ENCODE results near the gene SNX3. TPM values are rescaled to one million over a fixed set of nuclear protein-coding genes. Genes with fewer than 3 reads are reported as not detected.

SNX3 gene
- total and polyA plus RNA-seq, 12 donors, result 115 to 491 (median 230) TPM

DNA sequence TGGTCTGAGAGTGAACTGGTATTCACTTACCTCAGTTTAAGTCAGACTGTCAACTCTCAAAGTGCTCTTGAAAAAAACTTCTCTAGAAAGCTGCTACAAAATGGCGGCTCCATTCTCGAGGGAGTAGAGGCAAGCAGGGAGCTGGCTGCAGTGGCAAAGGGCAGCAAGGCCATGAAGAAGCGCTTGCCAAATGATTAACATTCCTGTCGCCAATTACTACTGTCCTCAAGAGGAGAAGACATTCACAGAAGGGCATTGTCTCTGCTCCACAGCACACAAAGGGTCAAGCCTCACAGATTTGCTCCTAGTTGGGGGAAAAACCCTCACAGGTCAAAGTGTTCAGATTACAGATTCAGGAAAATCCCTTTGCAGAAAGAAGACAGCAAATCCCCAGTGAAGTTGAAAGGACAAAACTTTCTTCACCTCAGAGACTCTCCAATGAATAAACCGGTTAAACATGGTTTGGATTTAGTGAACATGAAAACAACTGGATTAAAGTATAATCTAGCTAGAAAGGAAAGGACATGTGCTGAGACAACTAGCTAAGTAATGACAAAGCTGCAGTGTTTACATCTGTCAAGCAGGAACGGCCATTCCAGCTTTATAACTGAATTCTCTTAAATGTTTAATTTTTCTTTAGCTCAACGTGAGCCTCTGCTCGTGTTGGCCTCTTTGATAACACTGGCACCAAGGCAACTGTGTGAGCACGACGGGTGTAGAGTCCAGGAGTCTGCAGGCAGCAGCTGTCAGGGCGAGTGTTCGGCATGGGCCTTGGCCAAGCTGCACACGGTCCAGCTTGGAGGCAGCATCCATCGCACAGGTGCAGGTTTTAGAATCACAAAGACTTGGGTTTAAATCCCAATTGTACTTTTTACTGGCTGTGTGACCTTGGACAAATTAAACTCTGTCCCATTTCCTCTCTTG is 57.4 kb downstream of the SNX3 start:
- no peaks in the 10 kb centered on the region for H3K27me3 ChIP-seq
- no peaks in the 10 kb centered on the region for H3K9me3 ChIP-seq (replicated peaks in 1 of 3)
- H3K36me3 ChIP-seq (replicated peaks in 1 of 2), result no peaks in the 10 kb centered on the region
- TF ChIP-seq, protein P1, sequence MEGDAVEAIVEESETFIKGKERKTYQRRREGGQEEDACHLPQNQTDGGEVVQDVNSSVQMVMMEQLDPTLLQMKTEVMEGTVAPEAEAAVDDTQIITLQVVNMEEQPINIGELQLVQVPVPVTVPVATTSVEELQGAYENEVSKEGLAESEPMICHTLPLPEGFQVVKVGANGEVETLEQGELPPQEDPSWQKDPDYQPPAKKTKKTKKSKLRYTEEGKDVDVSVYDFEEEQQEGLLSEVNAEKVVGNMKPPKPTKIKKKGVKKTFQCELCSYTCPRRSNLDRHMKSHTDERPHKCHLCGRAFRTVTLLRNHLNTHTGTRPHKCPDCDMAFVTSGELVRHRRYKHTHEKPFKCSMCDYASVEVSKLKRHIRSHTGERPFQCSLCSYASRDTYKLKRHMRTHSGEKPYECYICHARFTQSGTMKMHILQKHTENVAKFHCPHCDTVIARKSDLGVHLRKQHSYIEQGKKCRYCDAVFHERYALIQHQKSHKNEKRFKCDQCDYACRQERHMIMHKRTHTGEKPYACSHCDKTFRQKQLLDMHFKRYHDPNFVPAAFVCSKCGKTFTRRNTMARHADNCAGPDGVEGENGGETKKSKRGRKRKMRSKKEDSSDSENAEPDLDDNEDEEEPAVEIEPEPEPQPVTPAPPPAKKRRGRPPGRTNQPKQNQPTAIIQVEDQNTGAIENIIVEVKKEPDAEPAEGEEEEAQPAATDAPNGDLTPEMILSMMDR (IDR thresholded peaks at IDR 0.05), result no peak
- no peak for TF ChIP-seq POLR2A (IDR thresholded peaks at IDR 0.05)
- H3K4me1 ChIP-seq (replicated peaks in 1 of 2), result no peaks in the 10 kb centered on the region
- 65 to 77% (median 72%) methylated on average over 14 of the region's 14 CpGs for WGBS, 4 donors
- no peak overlapping the region for H3K27ac ChIP-seq
- DNase-seq, result no peak
- H3K4me3 ChIP-seq, result no peak overlapping the region
- intact Hi-C loops (cut with DNase I), result no loop called here

GRCh38 chr6:108200631-108201030 is 60.2 kb downstream of the SNX3 start:
- intact Hi-C loops (cut with DNase I), result no loop called here
- no peaks in the 10 kb centered on the region for H3K9me3 ChIP-seq (replicated peaks in 1 of 3)
- H3K4me3 ChIP-seq, result no peak overlapping the region
- H3K27me3 ChIP-seq, result no peaks in the 10 kb centered on the region
- no peaks in the 10 kb centered on the region for H3K36me3 ChIP-seq (replicated peaks in 1 of 2)
- no peak for TF ChIP-seq POLR2A (IDR thresholded peaks at IDR 0.05)
- TF ChIP-seq, protein P1 (IDR thresholded peaks at IDR 0.05), result no peak
- H3K4me1 ChIP-seq (replicated peaks in 1 of 2), result no peaks in the 10 kb centered on the region
- no peak for DNase-seq
- H3K27ac ChIP-seq, result no peak overlapping the region
- 87 to 91% (median 89%) methylated on average over 7 of the region's 7 CpGs for WGBS, 4 donors

DNA sequence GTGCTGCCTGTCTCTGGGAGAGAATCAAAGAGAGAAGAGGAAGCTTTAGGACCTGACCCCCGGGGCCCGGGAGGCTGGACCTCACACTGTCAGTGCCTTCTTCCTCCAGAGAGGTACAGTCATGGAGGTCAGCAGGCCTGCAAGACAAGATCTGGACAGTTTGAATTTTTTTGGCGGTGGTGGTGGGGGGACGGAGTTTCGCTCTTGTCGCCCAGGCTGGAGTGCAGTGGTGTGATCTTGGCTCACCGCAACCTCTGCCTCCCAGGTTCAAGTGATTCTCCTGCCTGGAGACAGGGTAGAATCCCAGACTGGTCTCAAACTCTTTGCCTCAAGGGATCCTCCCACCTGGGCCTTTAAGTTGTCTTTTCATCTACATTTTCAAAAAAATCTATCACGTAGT is 60.7 kb downstream of the SNX3 start:
- TF ChIP-seq POLR2A (IDR thresholded peaks at IDR 0.05), result no peak
- TF ChIP-seq, protein P1 (IDR thresholded peaks at IDR 0.05), result no peak
- Histone ChIP-seq H3K27me3 (no peaks in the 10 kb centered on the region), H3K36me3 (replicated peaks in 1 of 2) (no peaks in the 10 kb centered on the region), H3K27ac (no peak overlapping the region), H3K9me3 (replicated peaks in 1 of 3) (no peaks in the 10 kb centered on the region), H3K4me3 (no peak overlapping the region), H3K4me1 (replicated peaks in 1 of 2) (no peaks in the 10 kb centered on the region)
- intact Hi-C loops (cut with DNase I), result no loop called here
- 90 to 99% (median 94%) methylated on average over 8 of the region's 8 CpGs for WGBS, 4 donors
- no peak for DNase-seq

DNA sequence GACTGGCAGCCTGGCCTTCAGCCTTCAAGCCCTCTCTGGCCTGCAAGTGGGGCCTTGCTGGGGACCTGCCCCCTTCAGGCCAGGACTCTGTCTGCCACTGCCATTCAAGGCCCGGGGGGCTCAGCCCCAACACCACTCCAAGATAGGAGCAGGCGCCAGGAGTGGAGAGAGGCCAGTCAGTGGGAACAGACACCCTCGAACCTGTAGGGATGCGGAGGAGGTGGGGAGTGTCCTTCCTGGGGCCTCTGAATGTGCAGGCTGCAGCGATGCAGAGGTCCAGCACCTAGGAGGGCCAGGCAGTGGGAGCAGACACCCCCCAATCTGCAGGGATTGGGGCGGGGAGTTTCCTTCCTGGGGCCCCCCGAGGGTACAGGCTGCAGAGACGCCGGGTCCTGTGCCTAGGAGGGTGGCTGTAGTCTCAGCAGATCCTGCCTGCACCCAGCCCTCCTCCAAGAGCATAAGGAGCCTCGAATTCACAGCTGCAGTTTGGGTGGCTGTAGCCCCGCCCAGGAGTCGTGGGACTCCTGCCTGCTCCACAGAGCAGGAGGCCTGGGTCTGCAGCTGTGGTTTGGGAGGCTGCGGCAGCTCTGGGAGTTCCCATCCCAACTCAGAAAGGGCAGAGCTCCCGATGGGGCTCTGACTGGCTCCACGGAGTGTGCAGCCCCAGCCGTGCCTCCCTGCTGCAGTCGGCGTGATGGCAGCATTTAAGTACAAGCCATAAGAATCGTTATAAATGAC is 61.9 kb downstream of the SNX3 start:
- 81 to 91% (median 88%) methylated on average over 12 to 19 of the region's 19 CpGs for WGBS, 4 donors
- no peak overlapping the region for H3K4me3 ChIP-seq
- H3K4me1 ChIP-seq (replicated peaks in 1 of 2), result no peaks in the 10 kb centered on the region
- TF ChIP-seq POLR2A (IDR thresholded peaks at IDR 0.05), result no peak
- TF ChIP-seq, protein P1 (IDR thresholded peaks at IDR 0.05), result no peak
- intact Hi-C loops (cut with DNase I), result no loop called here
- H3K27me3 ChIP-seq, result no peaks in the 10 kb centered on the region
- H3K36me3 ChIP-seq (replicated peaks in 1 of 2), result no peaks in the 10 kb centered on the region
- no peaks in the 10 kb centered on the region for H3K9me3 ChIP-seq (replicated peaks in 1 of 3)
- H3K27ac ChIP-seq, result no peak overlapping the region
- DNase-seq, result no peak

All from adrenal gland (tissue), 12 donors.